AG09309 (cell line): ENCODE results near the gene PGM1.

Experiments
- DNase-seq: peaks from one replicate; pipeline ENCODE4 v3.0.0-alpha.2; 2010; ENCODE audit warnings: low read depth
- H3K4me3 ChIP-seq: 2 replicates; pipeline ENCODE4 v1.5.1; 2011; ENCODE audit warnings: mild to moderate bottlenecking, low read depth, low read length, moderate library complexity; ENCODE audit not compliant: control insufficient read depth
- CTCF ChIP-seq: IDR thresholded peaks from 2 replicates; pipeline ENCODE4 v1.5.1; 2011; ENCODE audit warnings: mild to moderate bottlenecking, low read depth, low read length, inconsistent platforms; ENCODE audit not compliant: insufficient read depth, control insufficient read depth; ENCODE audit errors: missing control alignments

Gene PGM1

DNA sequence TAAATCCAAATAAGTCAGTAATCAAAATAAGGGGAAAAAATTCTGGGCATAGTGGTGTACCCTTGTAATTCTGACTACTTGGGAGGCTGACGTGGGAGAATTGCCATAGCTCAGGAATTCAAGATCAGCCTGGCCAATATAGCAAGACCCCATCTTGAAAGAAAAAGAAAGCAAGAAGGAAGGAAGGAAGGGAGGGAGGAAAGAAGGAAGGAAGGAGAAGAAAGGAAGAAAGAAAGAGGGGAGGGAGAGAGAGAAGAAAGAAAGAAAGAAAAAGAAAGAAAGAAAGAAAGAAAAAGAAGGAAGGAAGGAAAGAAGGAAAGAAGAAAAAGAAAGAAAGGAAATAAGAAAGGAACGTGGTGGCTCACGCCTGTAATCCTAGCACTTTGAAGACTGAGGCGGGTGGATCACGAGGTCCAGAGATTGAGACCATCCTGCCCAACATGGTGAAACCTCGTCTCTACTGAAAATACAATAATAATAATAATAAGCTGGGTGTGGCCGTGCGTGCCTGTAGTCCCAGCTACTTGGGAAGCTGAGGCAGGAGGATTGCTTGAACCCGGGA lies 116.1 kb downstream of the PGM1 start:
- no peak for DNase-seq
- TF ChIP-seq CTCF: no peak
- no peak overlapping the region for H3K4me3 ChIP-seq
